Thoracic aorta (tissue), 2 donors: ENCODE results near the gene ANKRD33B. TPM values are rescaled to one million over a fixed set of nuclear protein-coding genes. Genes with fewer than 3 reads are reported as not detected.
"Not testable (repeated sequence)": the region's sequence is repeated elsewhere in the genome, so short reads cannot be mapped to it uniquely, and the experiment has no call there.

Experiments used
- ATAC-seq: fragments of 150-250 bp; one replicate; pipeline ENCODE4 v1.8.0; 2017; ENCODE audit warnings: low read depth; ENCODE audit not compliant: insufficient number of reproducible peaks, low FRiP score
- DNase-seq: peaks from one replicate; pipeline ENCODE4 v3.0.0-alpha.2; 2020; ENCODE audit warnings: low spot score
- H3K27ac ChIP-seq, 2 donors: fragments of 200-600 bp; sonication (generic); 1 replicate in 1 of 2; 2 replicates in 1 of 2; pipeline ENCODE4 v1.5.1; 2016; ENCODE audit warnings: mild to moderate bottlenecking in 2 of 2, moderate library complexity in 2 of 2
- H3K27me3 ChIP-seq: fragments of 200-600 bp; sonication (generic); replicated peaks from 2 replicates; pipeline ENCODE4 v1.6.0; 2016; ENCODE audit warnings: mild to moderate bottlenecking; ENCODE audit not compliant: insufficient read depth
- H3K36me3 ChIP-seq: fragments of 200-600 bp; sonication (generic); one replicate; pipeline ENCODE4 v1.5.1; 2016
- H3K4me1 ChIP-seq, 2 donors: fragments of 200-600 bp; sonication (generic); 1 replicate in 1 of 2; 2 replicates in 1 of 2; pipeline versions ENCODE4 v1.5.1 to v1.6.0; 2016; ENCODE audit warnings: low read depth in 2 of 2, mild to moderate bottlenecking in 1 of 2; ENCODE audit not compliant: control insufficient read depth in 1 of 2
- H3K4me3 ChIP-seq: fragments of 200-600 bp; sonication (generic); 2 replicates; pipeline ENCODE4 v1.5.1; 2016; ENCODE audit warnings: mild to moderate bottlenecking
- H3K9me3 ChIP-seq: fragments of 200-600 bp; sonication (generic); 2 replicates; pipeline ENCODE4 v1.5.1; 2016
- total RNA-seq, 2 donors: library from RNA; depleted of rRNA; stranded (reverse); fragments of >200 nt; gene quantifications; one replicate each; pipeline versions ENCODE4 v1.1.0 to v1.2.3, GENCODE V29; 2016
- TF ChIP-seq, protein P1 (sequence below): fragments of 200-600 bp; sonication (generic); IDR thresholded peaks from one replicate; pipeline ENCODE4 v1.5.1; 2019; ENCODE audit warnings: antibody characterized with exemption

ANKRD33B gene
- total RNA-seq, 2 donors from 2014 or later = 4.9 to 5.7 TPM

DNA sequence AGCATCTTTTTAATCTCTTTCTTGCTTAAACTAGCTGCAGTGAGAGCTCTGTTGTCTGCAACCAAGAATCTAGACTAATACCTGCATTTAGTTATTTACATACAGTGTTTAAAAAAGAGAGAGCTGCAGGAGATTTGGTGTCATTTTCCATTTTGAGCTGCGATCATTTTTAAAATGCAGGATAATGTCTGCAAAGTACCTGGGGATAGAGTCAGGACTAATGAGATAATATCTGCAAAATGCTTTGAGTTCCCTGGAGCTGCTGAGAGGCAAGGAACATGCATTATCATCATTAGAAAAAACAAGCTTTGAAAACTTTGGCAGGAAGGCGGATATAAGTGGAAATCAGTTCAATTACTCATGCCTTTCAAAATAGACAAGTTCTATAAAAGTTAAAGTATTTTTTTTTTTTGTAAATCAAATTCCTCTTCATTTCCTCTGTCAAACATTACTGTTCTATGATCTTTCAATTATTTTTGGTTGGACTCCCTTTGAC lies 21.8 kb upstream of the ANKRD33B start:
- Histone ChIP-seq H3K4me1 (peaks cover 11 to 15% of the 10 kb centered on the region in 2 donors), H3K36me3 (no peaks in the 10 kb centered on the region), H3K4me3 (no peak overlapping the region), H3K9me3 (no peaks in the 10 kb centered on the region), H3K27me3 (no peaks in the 10 kb centered on the region), H3K27ac (no peak overlapping the region)
- DNase-seq (no peak), ATAC-seq (no peak)
- TF ChIP-seq, protein P1, sequence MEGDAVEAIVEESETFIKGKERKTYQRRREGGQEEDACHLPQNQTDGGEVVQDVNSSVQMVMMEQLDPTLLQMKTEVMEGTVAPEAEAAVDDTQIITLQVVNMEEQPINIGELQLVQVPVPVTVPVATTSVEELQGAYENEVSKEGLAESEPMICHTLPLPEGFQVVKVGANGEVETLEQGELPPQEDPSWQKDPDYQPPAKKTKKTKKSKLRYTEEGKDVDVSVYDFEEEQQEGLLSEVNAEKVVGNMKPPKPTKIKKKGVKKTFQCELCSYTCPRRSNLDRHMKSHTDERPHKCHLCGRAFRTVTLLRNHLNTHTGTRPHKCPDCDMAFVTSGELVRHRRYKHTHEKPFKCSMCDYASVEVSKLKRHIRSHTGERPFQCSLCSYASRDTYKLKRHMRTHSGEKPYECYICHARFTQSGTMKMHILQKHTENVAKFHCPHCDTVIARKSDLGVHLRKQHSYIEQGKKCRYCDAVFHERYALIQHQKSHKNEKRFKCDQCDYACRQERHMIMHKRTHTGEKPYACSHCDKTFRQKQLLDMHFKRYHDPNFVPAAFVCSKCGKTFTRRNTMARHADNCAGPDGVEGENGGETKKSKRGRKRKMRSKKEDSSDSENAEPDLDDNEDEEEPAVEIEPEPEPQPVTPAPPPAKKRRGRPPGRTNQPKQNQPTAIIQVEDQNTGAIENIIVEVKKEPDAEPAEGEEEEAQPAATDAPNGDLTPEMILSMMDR = no peak

DNA sequence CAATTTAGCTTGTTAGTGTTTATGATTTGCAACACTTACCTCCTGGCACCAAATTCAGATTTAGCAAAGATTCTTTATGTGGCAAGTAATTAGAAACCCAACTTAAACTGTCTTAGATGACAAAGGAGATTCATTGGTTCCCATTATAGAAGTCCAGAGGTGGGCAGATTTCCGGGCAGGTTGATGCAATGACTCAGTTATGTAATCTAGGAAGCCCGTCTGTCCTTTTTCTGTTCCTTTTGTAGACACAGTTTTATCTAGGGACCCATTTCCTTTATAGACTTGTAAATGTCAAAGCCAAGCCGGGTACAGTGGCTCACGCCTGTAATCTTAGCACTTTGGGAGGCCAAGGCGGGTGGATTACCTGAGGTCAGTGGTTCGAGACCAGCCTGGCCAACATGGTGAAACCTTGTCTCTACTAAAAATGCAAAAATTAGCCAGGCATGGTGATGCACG lies 20.3 kb upstream of the ANKRD33B start:
- ATAC-seq (no peak), DNase-seq (no peak)
- Histone ChIP-seq H3K4me3 (no peak overlapping the region), H3K9me3 (no peaks in the 10 kb centered on the region), H3K4me1 (no peaks in the 10 kb centered on the region), H3K27me3 (no peaks in the 10 kb centered on the region), H3K27ac (no peak overlapping the region), H3K36me3 (no peaks in the 10 kb centered on the region)
- TF ChIP-seq, protein P1 = no peak

DNA sequence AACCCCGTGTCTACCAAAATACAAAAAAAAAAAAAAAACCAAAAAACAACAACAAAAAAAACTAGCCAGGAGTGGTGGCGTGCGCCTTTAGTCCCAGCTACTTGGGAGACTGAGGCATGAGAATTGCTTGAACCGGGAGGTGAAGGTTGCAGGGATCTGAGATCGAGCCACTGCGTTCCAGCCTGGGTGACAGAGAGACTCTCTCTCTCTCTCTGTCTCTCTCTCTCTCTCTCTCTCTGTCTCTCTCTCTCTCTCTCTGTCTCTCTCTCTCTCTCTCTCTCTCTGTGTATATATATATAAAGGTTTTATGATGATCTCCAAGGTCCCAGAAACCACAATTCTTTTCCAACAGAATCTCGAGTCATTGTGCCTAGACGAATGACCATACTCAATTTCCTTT lies 18.8 kb upstream of the ANKRD33B start:
- Histone ChIP-seq H3K4me1 (no peaks in the 10 kb centered on the region), H3K27ac (no peak overlapping the region), H3K9me3 (no peaks in the 10 kb centered on the region), H3K36me3 (no peaks in the 10 kb centered on the region), H3K4me3 (no peak overlapping the region), H3K27me3 (no peaks in the 10 kb centered on the region)
- ATAC-seq = no peak
- DNase-seq = no peak
- TF ChIP-seq, protein P1 = no peak

DNA sequence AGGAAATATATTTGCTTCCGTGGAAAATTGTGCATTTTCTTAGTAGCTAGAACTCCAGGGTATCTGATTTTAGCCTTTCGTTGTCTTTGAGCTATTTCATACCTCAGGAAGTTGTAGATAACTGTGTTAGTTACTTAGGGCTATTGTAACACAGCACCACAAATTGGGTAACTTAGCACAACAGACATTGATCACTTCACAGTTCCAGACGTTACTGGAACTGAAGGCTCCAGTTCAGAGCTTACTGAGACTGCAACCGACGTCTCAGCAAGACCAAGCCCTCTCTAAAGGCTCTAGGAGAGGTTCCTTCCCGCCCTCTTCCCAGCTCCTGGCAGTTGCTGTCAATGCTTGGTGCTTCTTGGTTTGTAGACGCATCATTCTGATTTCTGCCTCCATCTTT lies 17.7 kb upstream of the ANKRD33B start:
- H3K4me3 ChIP-seq = no peak overlapping the region
- TF ChIP-seq, protein P1 = no peak
- no peaks in the 10 kb centered on the region for H3K27me3 ChIP-seq
- no peak for DNase-seq
- no peaks in the 10 kb centered on the region for H3K36me3 ChIP-seq
- ATAC-seq = no peak
- H3K4me1 ChIP-seq = peaks cover 0 to 8% of the 10 kb centered on the region in 2 donors
- H3K9me3 ChIP-seq = no peaks in the 10 kb centered on the region
- no peak overlapping the region for H3K27ac ChIP-seq

DNA sequence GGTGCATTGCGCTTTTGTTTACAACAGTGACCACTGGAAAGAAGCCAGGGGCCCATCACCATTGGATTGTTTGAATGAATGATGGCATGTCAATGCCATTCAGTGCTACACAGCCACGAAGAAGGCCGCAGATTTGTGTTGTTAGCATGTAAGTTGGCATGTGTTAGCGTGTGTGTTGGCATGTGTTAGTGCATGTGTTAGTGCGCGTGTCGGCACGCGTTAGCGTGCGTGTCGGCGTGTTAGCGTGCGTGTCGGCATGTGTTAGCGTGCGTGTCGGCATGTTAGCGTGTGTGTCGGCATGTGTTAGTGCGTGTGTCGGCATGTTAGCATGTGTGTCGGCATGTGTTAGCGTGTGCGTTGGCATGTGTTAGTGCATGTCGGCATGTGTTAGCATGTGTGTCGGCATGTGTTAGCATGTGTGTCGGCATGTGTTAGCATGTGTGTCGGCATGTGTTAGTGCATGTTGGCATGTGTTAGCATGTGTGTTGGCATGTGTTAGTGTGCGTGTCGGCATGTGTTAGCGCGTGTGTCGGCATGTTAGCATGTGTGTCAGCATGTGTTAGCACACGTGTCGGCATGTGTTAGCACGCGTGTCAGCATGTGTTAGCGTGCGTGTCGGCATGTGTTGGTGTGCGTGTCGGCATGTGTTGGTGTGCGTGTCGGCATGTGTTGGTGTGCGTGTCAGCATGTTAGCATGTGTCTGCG lies 15.3 kb upstream of the ANKRD33B start:
- DNase-seq (no peak), ATAC-seq (no peak)
- no peaks in the 10 kb centered on the region for H3K9me3 ChIP-seq
- H3K4me3 ChIP-seq = no peak overlapping the region
- no peak overlapping the region for H3K27ac ChIP-seq
- peaks cover 10 to 23% of the 10 kb centered on the region in 2 donors for H3K4me1 ChIP-seq
- H3K36me3 ChIP-seq = no peaks in the 10 kb centered on the region
- TF ChIP-seq, protein P1 = no peak
- H3K27me3 ChIP-seq = no peaks in the 10 kb centered on the region

DNA sequence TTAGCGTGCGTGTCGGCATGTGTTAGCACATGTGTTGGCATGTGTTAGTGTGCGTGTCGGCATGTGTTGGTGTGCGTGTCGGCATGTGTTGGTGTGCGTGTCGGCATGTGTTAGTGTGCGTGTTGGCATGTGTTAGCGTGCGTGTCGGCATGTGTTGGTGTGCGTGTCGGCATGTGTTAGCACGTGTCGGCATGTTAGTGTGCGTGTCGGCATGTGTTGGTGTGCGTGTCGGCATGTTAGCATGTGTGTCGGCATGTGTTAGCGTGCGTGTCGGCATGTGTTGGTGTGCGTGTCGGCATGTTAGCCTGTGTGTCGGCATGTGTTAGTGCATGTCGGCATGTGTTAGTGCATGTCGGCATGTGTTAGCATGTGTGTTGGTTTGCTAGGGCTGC lies 14.8 kb upstream of the ANKRD33B start:
- peaks cover 10 to 23% of the 10 kb centered on the region in 2 donors for H3K4me1 ChIP-seq
- not testable (repeated sequence) for H3K9me3 ChIP-seq, H3K27ac ChIP-seq, DNase-seq, H3K27me3 ChIP-seq, H3K4me3 ChIP-seq, H3K36me3 ChIP-seq, ATAC-seq
